Measurements from ENCODE around the gene RC3H1.
"Not testable (repeated sequence)": the region's sequence is repeated elsewhere in the genome, so short reads cannot be mapped to it uniquely, and the experiment has no call there.

The RC3H1 gene

GRCh38 chr1:173946380-173946921 lies 75.7 kb downstream of the RC3H1 start:
- DNase-seq: no peak

- no peak for DNase-seq
These were observed 85.1 kb downstream of the RC3H1 start for GRCh38 chr1:173937062-173937461.

GRCh38 chr1:173934440-173934839 lies 87.7 kb downstream of the RC3H1 start:
- DNase-seq: no peak

- not testable (repeated sequence) for DNase-seq
These were observed 91.6 kb downstream of the RC3H1 start for GRCh38 chr1:173930541-173930940.

GRCh38 chr1:173925306-173926242 lies 96.6 kb downstream of the RC3H1 start:
- DNase-seq: no peak

GRCh38 chr1:173920861-173921260 lies 101.3 kb downstream of the RC3H1 start:
- no peak for DNase-seq

GRCh38 chr1:173917635-173918493 lies 104.3 kb downstream of the RC3H1 start:
- DNase-seq: no peak

- no peak for DNase-seq
These were observed 105.0 kb downstream of the RC3H1 start, which contains the start of gene SERPINC1 for GRCh38 chr1:173917149-173917548. SERPINC1 (minus strand) TSS chr1:173917327; CDS start chr1:173917259, 68 bp downstream.

GRCh38 chr1:173916667-173917066 lies 105.5 kb downstream of the RC3H1 start:
- DNase-seq: no peak

- DNase-seq: no peak
These were observed 106.6 kb downstream of the RC3H1 start for GRCh38 chr1:173915596-173915995.

- peak; percentile 51 to 52 for DNase-seq
These were observed 107.7 kb downstream of the RC3H1 start for GRCh38 chr1:173914366-173914871.

- DNase-seq: no peak
These were observed 109.0 kb downstream of the RC3H1 start for GRCh38 chr1:173913111-173913510.

- no peak for DNase-seq
These were observed 118.2 kb downstream of the RC3H1 start for GRCh38 chr1:173903827-173904531.

- no peak for DNase-seq
These were observed 121.2 kb downstream of the RC3H1 start for GRCh38 chr1:173900992-173901391.

GRCh38 chr1:173900427-173900826 lies 121.7 kb downstream of the RC3H1 start:
- no peak for DNase-seq

- no peak for DNase-seq
These were observed 128.0 kb downstream of the RC3H1 start for GRCh38 chr1:173894189-173894588.

- no peak for DNase-seq
These were observed 128.5 kb downstream of the RC3H1 start for GRCh38 chr1:173893611-173894010.

- no peak for DNase-seq
These were observed 132.3 kb downstream of the RC3H1 start for GRCh38 chr1:173889885-173890284.

GRCh38 chr1:173888749-173889148 lies 133.4 kb downstream of the RC3H1 start:
- DNase-seq: no peak

GRCh38 chr1:173887627-173888026 lies 134.5 kb downstream of the RC3H1 start:
- no peak for DNase-seq

GRCh38 chr1:173886746-173887611 lies 135.2 kb downstream of the RC3H1 start:
- no peak for DNase-seq

Data from Kasumi-1 (cell line).